ENCODE data around the gene TAMALIN. TPM values are rescaled to one million over a fixed set of nuclear protein-coding genes. Genes with fewer than 3 reads are reported as not detected.

Gene TAMALIN
- total and polyA plus RNA-seq, 3 experiments from 2014 or later = 1.4 to 8.4 (median 7.3) TPM

- Mint-ChIP-seq H3K4me1 (peaks cover 9 to 10% (median 10%) of the 10 kb centered on the region in 3 donors), H3K36me3 (peaks cover 8 to 58% (median 11%) of the 10 kb centered on the region in 3 donors), H3K27me3 (peaks cover 0 to 4% of the 10 kb centered on the region in 2 donors), H3K27ac (no peak overlapping the region), H3K9me3 (no peaks in the 10 kb centered on the region), H3K4me3 (no peak overlapping the region)
- Histone ChIP-seq H3K9me3 (ENCODE audit: low read length) (no peaks in the 10 kb centered on the region), H3K27ac (ENCODE audit: low read depth, low read length) (no peak overlapping the region), H3K4me1 (ENCODE audit: insufficient read depth, low read length) (peaks cover 4% of the 10 kb centered on the region), H3K27me3 (ENCODE audit: insufficient read depth, low read length, poor library complexity, severe bottlenecking) (no peaks in the 10 kb centered on the region), H3K36me3 (ENCODE audit: insufficient read depth, low read length) (no peaks in the 10 kb centered on the region), H3K4me3 (ENCODE audit: low read length) (no peak overlapping the region)
- DNase-seq = no peak
- ChIA-PET CTCF (interaction anchor here (1.1 to 2.5 kb wide), 7 partner anchors 10 to 148 kb away, joined by 3 to 12 read pairs (median 3); no protein-coding TSS in a partner anchor), POLR2A (no interaction called here)
Observed at GRCh38 chr12:51984657-51985056, 22.1 kb upstream of the TAMALIN start.

GRCh38 chr12:51985154-51985835 lies 21.5 kb upstream of the TAMALIN start:
- Histone ChIP-seq H3K4me1 (ENCODE audit: insufficient read depth, low read length) (peaks cover 4% of the 10 kb centered on the region), H3K27ac (ENCODE audit: low read depth, low read length) (no peak overlapping the region), H3K9me3 (ENCODE audit: low read length) (no peaks in the 10 kb centered on the region), H3K27me3 (ENCODE audit: insufficient read depth, low read length, poor library complexity, severe bottlenecking) (no peaks in the 10 kb centered on the region), H3K4me3 (ENCODE audit: low read length) (no peak overlapping the region), H3K36me3 (ENCODE audit: insufficient read depth, low read length) (no peaks in the 10 kb centered on the region)
- Mint-ChIP-seq H3K4me1 (peaks cover 5 to 6% (median 5%) of the 10 kb centered on the region in 3 donors), H3K36me3 (peaks cover 8 to 57% (median 11%) of the 10 kb centered on the region in 3 donors), H3K27ac (no peak overlapping the region), H3K9me3 (no peaks in the 10 kb centered on the region), H3K4me3 (no peak overlapping the region), H3K27me3 (peaks cover 0 to 4% of the 10 kb centered on the region in 2 donors)
- no peak for DNase-seq
- CTCF ChIA-PET = interaction anchor here (0.8 to 2.5 kb wide), 8 partner anchors 11 to 147 kb away, joined by 3 to 12 read pairs (median 3); no protein-coding TSS in a partner anchor
- POLR2A ChIA-PET = interaction anchor here (0.6 kb wide), 1 partner anchor 1697 kb away, joined by 3 read pairs; no protein-coding TSS in a partner anchor

DNA sequence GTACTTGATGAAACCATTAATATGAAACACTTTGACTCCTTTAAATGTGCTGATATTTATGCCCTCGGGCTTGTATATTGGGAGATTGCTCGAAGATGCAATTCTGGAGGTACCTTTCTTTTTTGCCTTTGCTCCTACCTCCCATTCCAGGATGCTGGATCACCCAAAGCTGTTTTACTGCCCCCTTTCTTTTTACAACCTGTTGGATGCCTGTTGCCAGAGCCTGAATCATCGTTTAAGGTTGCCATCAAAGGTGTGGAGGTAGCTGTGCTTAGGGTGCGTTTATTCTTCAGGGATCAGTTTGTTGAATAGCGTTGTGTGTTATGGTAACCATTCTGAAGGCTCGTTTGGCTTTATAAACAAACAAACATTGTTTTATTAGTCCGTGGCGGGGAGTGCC lies 19.9 kb upstream of the TAMALIN start:
- ChIA-PET CTCF (interaction anchor here (1.3 to 1.6 kb wide), 2 partner anchors 19 to 21 kb away, joined by 3 read pairs; no protein-coding TSS in a partner anchor), POLR2A (no interaction called here)
- Mint-ChIP-seq H3K4me3 (no peak overlapping the region), H3K27me3 (peaks cover 0 to 3% of the 10 kb centered on the region in 2 donors), H3K4me1 (no peaks in the 10 kb centered on the region), H3K9me3 (no peaks in the 10 kb centered on the region), H3K27ac (no peak overlapping the region), H3K36me3 (peaks cover 7 to 53% (median 9%) of the 10 kb centered on the region in 3 donors)
- H3K36me3 ChIP-seq (ENCODE audit: insufficient read depth, low read length) = no peaks in the 10 kb centered on the region
- no peaks in the 10 kb centered on the region for H3K27me3 ChIP-seq (ENCODE audit: insufficient read depth, low read length, poor library complexity, severe bottlenecking)
- no peak for DNase-seq
- H3K4me1 ChIP-seq (ENCODE audit: insufficient read depth, low read length) = no peaks in the 10 kb centered on the region
- no peak overlapping the region for H3K4me3 ChIP-seq (ENCODE audit: low read length)
- H3K9me3 ChIP-seq (ENCODE audit: low read length) = no peaks in the 10 kb centered on the region
- no peak overlapping the region for H3K27ac ChIP-seq (ENCODE audit: low read depth, low read length)

DNA sequence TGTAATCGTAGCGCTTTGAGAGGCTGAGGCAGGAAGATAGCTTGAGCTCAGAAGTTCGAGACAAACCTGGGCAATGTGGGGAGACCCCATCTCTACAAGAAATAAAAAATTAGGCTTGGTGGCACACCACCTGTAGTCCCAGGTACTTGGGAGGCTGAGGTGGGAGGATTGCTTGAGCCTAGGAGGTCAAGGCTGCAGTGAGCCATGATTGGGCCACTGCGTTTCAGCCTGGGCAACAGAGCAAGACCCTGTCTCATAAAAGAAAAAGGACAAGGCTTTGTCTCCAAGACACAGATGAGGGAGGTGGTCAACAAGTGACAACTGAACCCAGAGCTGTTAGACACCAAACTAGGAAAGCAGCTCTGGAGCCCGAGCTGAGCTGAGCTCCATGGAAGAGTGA lies 14.5 kb upstream of the TAMALIN start:
- H3K36me3 Mint-ChIP-seq = peaks cover 0 to 30% (median 4%) of the 10 kb centered on the region in 3 donors
- no peak overlapping the region for H3K4me3 Mint-ChIP-seq
- Histone ChIP-seq H3K36me3 (ENCODE audit: insufficient read depth, low read length) (no peaks in the 10 kb centered on the region), H3K9me3 (ENCODE audit: low read length) (no peaks in the 10 kb centered on the region), H3K4me1 (ENCODE audit: insufficient read depth, low read length) (no peaks in the 10 kb centered on the region), H3K4me3 (ENCODE audit: low read length) (no peak overlapping the region), H3K27me3 (ENCODE audit: insufficient read depth, low read length, poor library complexity, severe bottlenecking) (no peaks in the 10 kb centered on the region), H3K27ac (ENCODE audit: low read depth, low read length) (no peak overlapping the region)
- ChIA-PET POLR2A (no interaction called here), CTCF (interaction anchor here (0.7 to 21.9 kb wide), 12 partner anchors 11 to 135 kb away, joined by 3 to 488 read pairs (median 7); partner anchors contain the start of genes NR4A1 and TAMALIN)
- no peak overlapping the region for H3K27ac Mint-ChIP-seq
- H3K9me3 Mint-ChIP-seq = no peaks in the 10 kb centered on the region
- peaks cover 2 to 4% (median 3%) of the 10 kb centered on the region in 3 donors for H3K4me1 Mint-ChIP-seq
- DNase-seq = no peak
- no peaks in the 10 kb centered on the region for H3K27me3 Mint-ChIP-seq

DNA sequence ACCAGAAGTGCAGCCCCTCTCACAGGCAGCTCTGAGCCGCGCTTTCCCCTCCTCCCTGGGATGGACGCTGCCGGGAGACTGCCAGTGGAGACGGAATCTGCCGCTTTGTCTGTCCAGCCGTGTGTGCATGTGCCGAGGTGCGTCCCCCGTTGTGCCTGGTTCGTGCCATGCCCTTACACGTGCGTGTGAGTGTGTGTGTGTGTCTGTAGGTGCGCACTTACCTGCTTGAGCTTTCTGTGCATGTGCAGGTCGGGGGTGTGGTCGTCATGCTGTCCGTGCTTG lies 12.3 kb upstream of the TAMALIN start:
- H3K36me3 ChIP-seq (ENCODE audit: insufficient read depth, low read length) = no peaks in the 10 kb centered on the region
- no peak for DNase-seq
- no peak overlapping the region for H3K4me3 Mint-ChIP-seq
- H3K27me3 ChIP-seq (ENCODE audit: insufficient read depth, low read length, poor library complexity, severe bottlenecking) = no peaks in the 10 kb centered on the region
- H3K27ac ChIP-seq (ENCODE audit: low read depth, low read length) = no peak overlapping the region
- peaks cover 0 to 25% (median 6%) of the 10 kb centered on the region in 3 donors for H3K36me3 Mint-ChIP-seq
- ChIA-PET CTCF (interaction anchor here (0.7 to 21.9 kb wide), 4 partner anchors 9 to 86 kb away, joined by 3 to 488 read pairs (median 10); no protein-coding TSS in a partner anchor), POLR2A (no interaction called here)
- no peak overlapping the region for H3K27ac Mint-ChIP-seq
- peaks cover 2 to 4% (median 3%) of the 10 kb centered on the region in 3 donors for H3K4me1 Mint-ChIP-seq
- H3K4me1 ChIP-seq (ENCODE audit: insufficient read depth, low read length) = no peaks in the 10 kb centered on the region
- no peaks in the 10 kb centered on the region for H3K9me3 Mint-ChIP-seq
- no peaks in the 10 kb centered on the region for H3K9me3 ChIP-seq (ENCODE audit: low read length)
- H3K4me3 ChIP-seq (ENCODE audit: low read length) = no peak overlapping the region
- peaks cover 0 to 1% of the 10 kb centered on the region in 2 donors for H3K27me3 Mint-ChIP-seq

- Mint-ChIP-seq H3K36me3 (peaks cover 0 to 25% (median 6%) of the 10 kb centered on the region in 3 donors), H3K9me3 (no peaks in the 10 kb centered on the region), H3K4me1 (peaks cover 2 to 4% (median 3%) of the 10 kb centered on the region in 3 donors), H3K27ac (peak overlapping the region in 1 of 8 donors; percentile 50), H3K4me3 (no peak overlapping the region), H3K27me3 (peaks cover 0 to 1% of the 10 kb centered on the region in 2 donors)
- Histone ChIP-seq H3K27me3 (ENCODE audit: insufficient read depth, low read length, poor library complexity, severe bottlenecking) (no peaks in the 10 kb centered on the region), H3K27ac (ENCODE audit: low read depth, low read length) (no peak overlapping the region), H3K36me3 (ENCODE audit: insufficient read depth, low read length) (no peaks in the 10 kb centered on the region), H3K4me1 (ENCODE audit: insufficient read depth, low read length) (no peaks in the 10 kb centered on the region), H3K4me3 (ENCODE audit: low read length) (no peak overlapping the region), H3K9me3 (ENCODE audit: low read length) (no peaks in the 10 kb centered on the region)
- POLR2A ChIA-PET = no interaction called here
- CTCF ChIA-PET = interaction anchor here (0.7 to 21.9 kb wide), 4 partner anchors 9 to 86 kb away, joined by 3 to 488 read pairs (median 4); no protein-coding TSS in a partner anchor
- DNase-seq = no peak
Observed at GRCh38 chr12:51994959-51995358, 11.8 kb upstream of the TAMALIN start.

- no peak overlapping the region for H3K27ac ChIP-seq (ENCODE audit: low read depth, low read length)
- POLR2A ChIA-PET = no interaction called here
- no peak overlapping the region for H3K4me3 ChIP-seq (ENCODE audit: low read length)
- CTCF ChIA-PET = interaction anchor here (1.0 to 21.9 kb wide), 3 partner anchors 9 to 24 kb away, joined by 3 to 488 read pairs (median 4); no protein-coding TSS in a partner anchor
- Mint-ChIP-seq H3K4me3 (no peak overlapping the region), H3K27ac (peak overlapping the region in 1 of 8 donors; percentile 30), H3K27me3 (peaks cover 0 to 1% of the 10 kb centered on the region in 2 donors), H3K9me3 (no peaks in the 10 kb centered on the region), H3K4me1 (peaks cover 2 to 4% (median 3%) of the 10 kb centered on the region in 3 donors), H3K36me3 (peaks cover 0 to 16% (median 6%) of the 10 kb centered on the region in 3 donors)
- no peaks in the 10 kb centered on the region for H3K27me3 ChIP-seq (ENCODE audit: insufficient read depth, low read length, poor library complexity, severe bottlenecking)
- H3K9me3 ChIP-seq (ENCODE audit: low read length) = no peaks in the 10 kb centered on the region
- no peak for DNase-seq
- H3K36me3 ChIP-seq (ENCODE audit: insufficient read depth, low read length) = no peaks in the 10 kb centered on the region
- no peaks in the 10 kb centered on the region for H3K4me1 ChIP-seq (ENCODE audit: insufficient read depth, low read length)
Observed at GRCh38 chr12:51997136-51997535, 9.6 kb upstream of the TAMALIN start.

GRCh38 chr12:52003016-52003550 lies 3.7 kb upstream of the TAMALIN start:
- POLR2A ChIA-PET = no interaction called here
- DNase-seq = no peak
- H3K27me3 ChIP-seq (ENCODE audit: insufficient read depth, low read length, poor library complexity, severe bottlenecking) = no peaks in the 10 kb centered on the region

More at GRCh38 chr12:52003016-52003550, 3.7 kb upstream of the TAMALIN start:
- Mint-ChIP-seq H3K9me3 (no peaks in the 10 kb centered on the region), H3K36me3 (peaks cover 0 to 4% (median 2%) of the 10 kb centered on the region in 3 donors), H3K4me1 (peaks cover 8 to 19% (median 9%) of the 10 kb centered on the region in 3 donors), H3K27me3 (peaks cover 4 to 11% of the 10 kb centered on the region in 2 donors), H3K27ac (no peak overlapping the region), H3K4me3 (no peak overlapping the region)
- CTCF ChIA-PET = interaction anchor here (0.6 to 21.9 kb wide), 8 partner anchors 8 to 29 kb away, joined by 3 to 488 read pairs (median 3); no protein-coding TSS in a partner anchor
- H3K27ac ChIP-seq (ENCODE audit: low read depth, low read length) = no peak overlapping the region
- no peaks in the 10 kb centered on the region for H3K36me3 ChIP-seq (ENCODE audit: insufficient read depth, low read length)
- H3K4me3 ChIP-seq (ENCODE audit: low read length) = no peak overlapping the region
- no peaks in the 10 kb centered on the region for H3K9me3 ChIP-seq (ENCODE audit: low read length)
- peaks cover 10% of the 10 kb centered on the region for H3K4me1 ChIP-seq (ENCODE audit: insufficient read depth, low read length)

Data from CD8-positive, alpha-beta memory T cell (primary cell).